GM12878 (cell line): ENCODE measurements around the gene KCNJ10. TPM values are rescaled to one million over a fixed set of nuclear protein-coding genes. Genes with fewer than 3 reads are reported as not detected.

Experiments used
- ATF7 ChIP-seq: fragments of 450-650 bp; IDR thresholded peaks from 2 replicates; pipeline ENCODE4 v1.6.1; 2016; ENCODE audit warnings: low read depth, mild to moderate bottlenecking
- CREB1 ChIP-seq: IDR thresholded peaks from 2 replicates; pipeline ENCODE4 v1.6.1; 2012; ENCODE audit warnings: low read depth, mild to moderate bottlenecking, inconsistent platforms
- EP300 ChIP-seq, 2 experiments: fragments of 150-350 bp in 1 of 2; IDR thresholded peaks; 2 replicates each; pipeline ENCODE4 v1.6.1; 2011 to 2012; ENCODE audit warnings: low read depth in 2 of 2, low read length in 2 of 2, borderline replicate concordance in 1 of 2, improper control_type of control experiment in 1 of 2, inconsistent platforms in 1 of 2; ENCODE audit not compliant: control insufficient read depth in 1 of 2
- FOS ChIP-seq: IDR thresholded peaks from 3 replicates; pipeline ENCODE4 v1.6.1; 2011; ENCODE audit warnings: borderline replicate concordance; ENCODE audit not compliant: insufficient read length; ENCODE audit errors: extremely low read depth
- IKZF1 ChIP-seq: fragments of 450-650 bp; conservative IDR thresholded peaks from 2 replicates; pipeline ENCODE4 v1.6.1; 2017; ENCODE audit warnings: antibody characterized with exemption, mild to moderate bottlenecking
- IRF4 ChIP-seq: IDR thresholded peaks from 2 replicates; pipeline ENCODE4 v1.6.1; 2011; ENCODE audit warnings: low read depth, low read length
- MAX ChIP-seq: IDR thresholded peaks from 2 replicates; pipeline ENCODE4 v1.6.1; 2012; ENCODE audit warnings: low read depth, low read length, improper control_type of control experiment
- MTA2 ChIP-seq: fragments of 450-650 bp; IDR thresholded peaks from 2 replicates; pipeline ENCODE4 v1.6.1; 2016; ENCODE audit warnings: low read depth, mild to moderate bottlenecking, moderate library complexity
- NBN ChIP-seq: fragments of 450-650 bp; IDR thresholded peaks from 2 replicates; pipeline ENCODE4 v1.6.1; 2016
- PRDM15 ChIP-seq: fragments of 450-650 bp; formaldehyde crosslinking; IDR thresholded peaks from 2 replicates; pipeline ENCODE4 v1.4.0; 2020; ENCODE audit warnings: mild to moderate bottlenecking, moderate library complexity
- USF1 ChIP-seq: IDR thresholded peaks from 2 replicates; pipeline ENCODE4 v1.6.1; 2011; ENCODE audit warnings: borderline replicate concordance, low read depth, mild to moderate bottlenecking, moderate library complexity, mixed read lengths, low read length; ENCODE audit not compliant: insufficient read depth; ENCODE audit errors: extremely low read length
- WRNIP1 ChIP-seq: IDR thresholded peaks from 2 replicates; pipeline ENCODE4 v1.6.1; 2011; ENCODE audit warnings: low read depth, low read length, improper control_type of control experiment, borderline replicate concordance
- YY1 ChIP-seq: IDR thresholded peaks from 2 replicates; pipeline ENCODE4 v1.6.1; 2011; ENCODE audit warnings: low read depth, mild to moderate bottlenecking, low read length
- ZNF592 ChIP-seq: fragments of 450-650 bp; IDR thresholded peaks from 2 replicates; pipeline ENCODE4 v1.6.1; 2017; ENCODE audit warnings: mild to moderate bottlenecking, moderate library complexity
- polyA plus RNA-seq, 11 experiments: library from polyadenylated mRNA; depleted of rRNA in 4 of 11; unstranded in 6 of 11; stranded (reverse) in 5 of 11; fragments of >200 nt; fragmentation: Nextera tagmentation in 4 of 11; fragmentation: Illumina TruSeq in 1 of 11; extraction: Ambion mirVana in 4 of 11; extraction: Trizol in 1 of 11; gene quantifications; 1 replicate in 1 of 11; 2 replicates in 10 of 11; pipeline versions ENCODE4 v1.2.1 to v1.2.3, GENCODE V29; 2011 to 2016; ENCODE audit warnings: inconsistent platforms in 2 of 11, missing spikeins in 2 of 11, low read depth in 1 of 11
- total RNA-seq, 4 experiments: library from RNA; depleted of rRNA in 3 of 4; stranded (reverse); fragments of >200 nt in 3 of 4; fragmentation: Illumina TruSeq in 1 of 4; extraction: Trizol in 1 of 4; gene quantifications; 2 replicates each; pipeline versions ENCODE4 v1.2.1 to v1.2.3, GENCODE V29; 2013 to 2021

KCNJ10 gene
- total and polyA plus RNA-seq, 10 of the 15 experiments (the other 5 are each of a cell fraction or from before 2014, with no cell fraction given), result 0.01 to 0.29 (median 0.09) TPM; not detected in 2

- no peak for TF ChIP-seq PRDM15 (CRISPR knock-in tag)
- peak; percentile 67; the same call in 1 of the 2 replicates for TF ChIP-seq NBN
- peak; percentile 58; the same call in 1 of the 2 replicates for TF ChIP-seq YY1
- TF ChIP-seq WRNIP1, result 0 out of 2 replicates have a peak, but pooled peaks have one; percentile 72
- 0 out of 2 replicates have a peak, but pooled peaks have one; percentile 9 for TF ChIP-seq MTA2
- no peak for TF ChIP-seq USF1
- TF ChIP-seq IRF4, result peak; percentile 55; the same call in 1 of the 2 replicates
- TF ChIP-seq FOS, result no peak
- peak; percentile 44; the same call in 1 of the 2 replicates for TF ChIP-seq MAX
- TF ChIP-seq ATF7, result peak; percentile 66
- peak; percentile 36; the same call in 1 of the 2 replicates for TF ChIP-seq IKZF1
- peak; percentile 63; the same call in 1 of the 2 replicates for TF ChIP-seq ZNF592
- TF ChIP-seq EP300 (IDR thresholded peaks at IDR 0.05; ENCODE audit: borderline replicate concordance in 1 of 2, control insufficient read depth in 1 of 2, low read depth in 2 of 2, low read length in 2 of 2), result peak in 1 of 2 experiments; percentile 16; a peak in 1 of 4 replicates
- TF ChIP-seq CREB1, result peak; percentile 53; the same call in 1 of the 2 replicates
- TF ChIP-seq, all 136 proteins: peak for 23
Measured at GRCh38 chr1:160101037-160101716, 31.2 kb upstream of the KCNJ10 start (continued).
